RPMI8226 (cell line): ENCODE data around the gene SLC25A28.
A peak's percentile ranks its signal among the peaks of the same experiment; 100 is the strongest.
"Not testable (repeated sequence)": the region's sequence is repeated elsewhere in the genome, so short reads cannot be mapped to it uniquely, and the experiment has no call there.

Experiments
- DNase-seq: peaks from one replicate; pipeline ENCODE4 v3.0.0-alpha.2; 2015

Gene SLC25A28

GRCh38 chr10:99628923-99629624, 8.8 kb upstream of the SLC25A28 start:
- DNase-seq = no peak

DNA sequence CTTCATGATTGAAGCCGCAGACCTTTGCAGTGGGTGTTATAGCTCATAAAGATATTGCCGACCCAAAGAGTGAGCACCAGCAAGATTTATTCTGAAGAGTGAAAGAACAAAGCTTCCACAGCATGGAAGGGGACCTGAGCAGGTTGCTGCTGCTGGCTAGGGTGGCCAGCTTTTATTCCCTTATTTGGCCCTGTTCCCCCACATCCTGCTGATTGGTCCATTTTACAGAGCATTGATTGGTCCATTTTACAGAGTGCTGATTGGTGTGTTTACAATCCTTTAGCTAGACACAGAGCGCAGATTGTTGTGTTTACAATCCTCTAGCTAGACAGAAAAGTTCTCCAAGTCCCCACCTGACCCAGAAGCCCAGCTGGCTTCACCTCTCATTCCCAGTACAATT, 4.9 kb upstream of the SLC25A28 start:
- DNase-seq = not testable (repeated sequence)

DNA sequence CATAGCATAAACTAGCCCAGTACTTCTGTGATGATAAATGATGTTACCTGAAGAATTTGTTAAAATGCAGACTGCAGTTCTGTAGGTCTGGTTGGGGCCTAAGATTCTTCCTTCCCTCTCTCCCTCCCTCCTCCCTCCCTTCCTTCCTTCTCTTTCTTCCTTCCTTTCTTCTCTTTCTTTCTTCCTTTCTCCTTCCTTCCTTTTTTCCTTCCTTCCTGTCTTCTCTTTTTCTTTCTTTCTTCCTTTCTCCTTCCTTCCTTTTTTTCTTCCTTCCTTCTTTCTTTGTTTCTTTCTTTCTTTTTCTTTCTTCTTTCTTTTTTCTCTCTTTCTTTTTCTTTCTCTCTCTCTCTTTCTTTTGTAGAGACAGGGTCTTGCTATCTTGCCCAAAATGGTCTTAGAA, 3.7 kb upstream of the SLC25A28 start:
- no peak for DNase-seq

DNA sequence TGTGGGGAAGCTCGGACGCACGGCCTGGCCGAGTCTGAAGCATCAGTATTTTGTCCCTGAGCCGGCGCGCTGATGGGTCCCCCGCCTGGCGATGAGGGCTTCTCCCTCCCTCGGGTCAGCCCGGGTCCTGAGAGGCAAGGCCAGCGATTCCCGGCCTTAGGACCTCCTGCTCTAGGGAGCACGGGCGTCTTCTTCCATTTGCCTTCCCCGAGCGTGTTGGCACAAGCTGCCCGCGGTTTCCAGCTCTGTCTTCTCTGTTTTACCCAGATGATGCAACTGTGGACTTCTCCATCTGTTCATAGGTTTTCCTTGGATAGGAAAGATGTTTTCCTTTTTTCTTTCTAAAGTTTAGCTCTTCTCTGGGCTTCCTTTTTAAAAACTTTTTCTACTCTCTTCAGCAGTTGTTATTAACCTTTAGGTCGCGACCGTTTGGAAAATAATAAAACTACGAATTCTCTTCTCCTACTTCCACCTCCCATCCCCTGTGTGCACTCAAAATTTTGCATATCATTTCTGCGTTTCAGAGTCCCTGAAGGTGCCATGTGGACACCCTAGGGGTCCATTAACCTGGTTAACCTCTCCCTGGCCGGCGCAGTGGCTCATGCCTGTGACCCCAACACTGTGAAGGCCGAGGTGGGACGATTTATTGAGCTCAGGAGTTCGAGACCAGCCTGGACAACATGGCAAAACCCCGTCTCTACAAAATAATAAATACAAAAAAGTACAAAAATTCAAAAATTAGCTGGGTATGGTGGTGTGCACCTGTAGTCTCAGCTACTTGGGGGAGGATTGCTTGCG, 1.4 kb upstream of the SLC25A28 start:
- no peak for DNase-seq

DNA sequence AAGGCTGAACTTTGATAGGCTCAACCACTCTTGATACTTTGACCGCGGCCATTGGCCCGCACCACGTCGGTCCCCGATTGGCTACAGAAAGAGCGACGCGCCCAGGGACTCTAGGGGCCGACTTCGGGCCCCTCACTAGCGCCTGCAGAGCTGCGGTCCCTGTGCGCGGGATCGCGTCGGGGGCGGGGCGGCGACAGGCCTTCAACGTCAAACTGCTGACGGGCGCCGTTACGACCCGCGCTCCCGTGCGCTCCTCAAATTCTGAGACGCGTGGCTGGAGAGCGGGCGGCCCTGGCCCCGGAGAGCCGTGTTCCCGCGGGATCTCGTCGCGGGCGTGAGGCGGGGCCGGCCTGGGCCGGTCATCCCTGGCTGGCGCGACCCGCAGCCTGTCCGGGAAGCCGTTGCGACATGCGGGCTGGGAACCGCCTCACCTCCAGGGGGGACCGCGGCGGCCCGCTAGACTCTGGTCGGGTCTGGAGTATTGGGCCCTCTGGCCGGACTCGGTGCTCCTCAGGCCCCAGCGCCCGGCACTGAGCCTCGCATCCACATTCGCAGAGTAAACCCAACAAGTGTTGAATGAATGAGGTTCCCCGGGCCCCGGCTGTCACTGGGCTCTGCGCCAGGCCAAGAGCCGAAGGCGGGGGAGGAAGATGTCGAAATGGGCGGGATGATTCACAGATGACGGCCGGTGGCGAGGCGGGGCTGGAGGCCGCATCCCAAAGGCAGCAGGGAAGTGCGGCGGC, 643 bp upstream of the SLC25A28 start:
- DNase-seq = peak; percentile 84

GRCh38 chr10:99619090-99619800, 994 bp downstream of the SLC25A28 start:
- peak; percentile 28 for DNase-seq

DNA sequence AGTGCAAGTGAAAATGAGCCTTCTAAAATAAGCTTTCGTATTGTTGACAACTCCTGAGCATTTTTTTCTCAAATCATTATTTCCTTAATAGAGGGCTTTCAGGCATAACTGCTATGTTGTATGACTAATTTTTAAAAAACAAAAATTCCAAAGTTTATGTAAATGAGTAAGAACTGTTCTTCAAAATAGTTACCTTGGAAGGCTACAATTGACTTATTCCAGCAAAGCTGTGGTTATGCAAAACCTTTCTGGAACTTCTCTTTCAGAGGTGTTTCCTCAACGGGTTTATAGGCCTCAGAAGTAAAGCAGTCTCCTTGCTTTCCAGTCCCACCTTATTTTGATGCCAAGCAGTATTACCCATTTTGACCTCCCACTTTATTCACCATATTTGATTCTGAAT, 2.5 kb downstream of the SLC25A28 start:
- no peak for DNase-seq

GRCh38 chr10:99615426-99615825, 4.8 kb downstream of the SLC25A28 start:
- DNase-seq = no peak

DNA sequence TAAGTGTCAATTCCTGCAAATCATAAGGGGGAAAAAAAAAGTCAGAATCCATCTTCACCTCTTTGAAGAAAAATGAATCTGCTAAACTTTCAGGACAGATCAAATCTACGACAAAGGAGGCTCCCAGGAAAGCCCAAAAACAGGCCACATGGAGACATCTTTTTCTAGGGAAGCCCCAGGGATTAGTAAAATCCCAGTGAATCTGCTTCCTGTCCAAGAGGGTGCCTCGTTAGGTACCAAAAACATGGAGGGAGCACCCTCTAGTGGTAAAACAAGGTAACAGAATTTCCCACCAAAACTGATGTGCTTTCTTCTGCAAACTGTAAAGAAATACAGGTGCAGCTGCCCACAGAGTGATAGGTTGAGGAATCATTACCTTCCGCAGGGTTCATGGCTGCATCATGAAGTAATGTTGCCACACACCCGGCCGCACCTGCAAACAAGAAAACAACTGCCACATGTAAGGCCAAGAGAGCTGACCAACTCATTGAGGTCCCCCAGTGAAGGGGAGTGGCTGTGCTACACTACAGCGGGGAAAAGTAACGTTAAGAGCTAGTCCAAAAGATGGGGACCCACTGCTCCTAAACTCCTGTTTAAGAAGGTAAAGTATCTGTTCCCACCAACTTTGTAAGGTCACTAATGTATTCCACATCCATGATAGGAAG, 7.9 kb downstream of the SLC25A28 start:
- peak; percentile 46 for DNase-seq

GRCh38 chr10:99611326-99611725, 8.9 kb downstream of the SLC25A28 start:
- no peak for DNase-seq

DNA sequence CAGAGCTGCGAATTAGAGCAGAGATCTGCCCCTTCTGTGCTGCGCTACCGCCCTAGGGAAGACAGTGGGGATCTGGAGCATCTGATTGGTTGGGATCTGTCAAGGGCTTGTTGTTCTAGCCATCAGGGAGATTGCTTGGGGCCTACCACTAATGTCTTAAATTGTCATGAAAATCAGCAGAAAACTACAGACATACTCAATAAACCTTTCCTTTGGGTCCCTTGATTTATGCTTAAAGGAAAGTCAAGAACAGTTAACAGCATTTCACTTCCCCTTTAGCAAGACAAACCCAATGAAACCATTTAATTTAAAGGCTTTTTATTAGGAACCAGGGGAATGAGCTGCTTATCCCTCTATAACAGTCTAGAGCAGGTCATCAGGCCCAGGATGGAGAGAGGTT, 10.0 kb downstream of the SLC25A28 start:
- no peak for DNase-seq

- no peak for DNase-seq
Measured at GRCh38 chr10:99609186-99609585, 11.1 kb downstream of the SLC25A28 start.

DNA sequence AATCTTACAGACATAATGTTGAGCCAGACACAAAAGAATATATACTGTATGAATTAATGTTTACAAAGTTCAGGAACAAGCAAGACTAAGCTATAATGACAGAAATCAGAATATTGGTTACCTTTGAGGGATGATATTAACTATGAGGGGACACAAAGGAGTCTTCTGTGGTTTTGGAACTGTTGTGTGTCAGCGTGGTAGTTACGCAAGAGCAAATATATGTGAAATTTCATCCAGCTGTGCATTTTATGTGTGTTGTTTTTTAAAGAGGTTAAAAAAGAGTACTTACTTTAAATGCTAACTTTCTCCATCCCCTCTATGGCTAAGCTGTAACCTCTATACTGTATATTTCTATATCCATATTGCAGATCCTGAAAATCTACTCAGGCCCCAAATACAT, 14.9 kb downstream of the SLC25A28 start:
- no peak for DNase-seq

DNA sequence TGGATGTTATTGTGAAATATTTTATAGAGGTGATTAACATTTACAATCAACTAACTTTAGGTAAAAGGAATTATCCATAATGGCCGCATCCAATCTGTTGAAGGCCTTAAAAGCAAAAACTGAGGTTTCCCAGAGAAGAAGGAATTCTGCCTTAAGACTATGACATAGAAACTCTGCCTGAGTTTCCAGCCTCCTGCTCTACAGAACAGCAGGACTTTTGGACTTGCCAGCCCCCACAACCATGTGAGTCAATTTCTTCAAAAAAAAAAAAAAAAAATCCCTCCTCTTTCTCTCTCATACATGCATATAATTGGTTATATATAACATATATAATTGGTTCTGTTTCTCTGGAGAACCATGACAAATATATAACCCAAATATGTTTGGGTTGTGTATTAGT, 15.4 kb downstream of the SLC25A28 start:
- DNase-seq = no peak

DNA sequence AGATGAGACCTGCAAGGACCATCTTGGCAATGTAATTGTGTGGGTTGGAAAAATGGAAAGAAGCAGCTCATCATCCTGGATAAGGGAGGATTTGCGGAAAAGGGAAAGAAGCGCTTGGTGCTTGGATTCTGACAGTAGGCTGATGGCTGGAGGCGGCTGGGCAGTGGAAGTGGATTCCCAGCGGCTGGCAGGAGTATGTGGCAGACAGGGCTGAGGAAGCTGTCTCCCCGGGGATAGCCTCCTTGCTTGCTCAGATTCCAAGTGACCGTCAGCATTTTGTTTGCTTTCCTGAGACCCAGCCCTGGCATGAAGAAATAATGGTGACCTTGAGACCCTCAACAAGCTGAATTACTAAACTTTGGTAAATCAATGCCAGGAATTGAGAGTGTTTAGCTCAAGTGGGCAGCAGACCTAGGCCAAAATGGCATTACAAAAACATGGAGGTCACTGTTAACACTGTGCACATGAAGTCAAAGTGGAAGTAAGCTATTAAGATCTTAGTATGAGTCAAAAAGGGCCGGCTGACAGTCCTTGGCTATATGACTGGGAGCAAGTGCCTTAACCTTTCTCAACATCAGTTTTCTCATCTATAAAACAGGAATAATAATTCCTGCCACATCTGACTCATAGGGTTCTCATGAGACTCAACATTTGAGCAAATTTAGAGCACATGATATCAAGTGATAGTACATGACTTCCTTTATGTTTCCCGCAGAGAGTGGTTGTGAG, 21.3 kb downstream of the SLC25A28 start:
- no peak for DNase-seq

DNA sequence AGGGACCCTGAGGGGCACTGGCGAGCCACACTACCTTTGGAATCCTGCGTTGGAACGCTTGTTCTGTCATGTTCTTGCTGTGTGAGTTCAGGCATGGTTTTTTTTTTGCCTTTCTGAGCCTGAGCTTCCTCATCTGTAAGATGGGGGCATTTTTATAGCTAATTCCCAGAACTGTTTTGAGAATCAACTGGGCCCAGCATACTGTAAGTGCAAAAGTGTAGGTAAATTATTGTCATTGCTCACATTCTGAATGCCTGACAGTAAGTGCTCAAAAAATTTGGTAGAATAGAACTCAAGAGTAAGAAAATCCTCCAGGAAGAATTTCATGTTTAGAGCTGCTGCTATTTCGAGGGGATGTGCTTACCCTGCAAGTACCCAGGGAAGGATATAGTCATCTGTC, 22.2 kb downstream of the SLC25A28 start:
- no peak for DNase-seq

- DNase-seq = not testable (repeated sequence)
Measured at GRCh38 chr10:99596708-99597107, 23.5 kb downstream of the SLC25A28 start.

GRCh38 chr10:99595770-99596465, 24.3 kb downstream of the SLC25A28 start:
- DNase-seq = no peak

GRCh38 chr10:99595236-99595635, 25.0 kb downstream of the SLC25A28 start:
- DNase-seq = no peak

DNA sequence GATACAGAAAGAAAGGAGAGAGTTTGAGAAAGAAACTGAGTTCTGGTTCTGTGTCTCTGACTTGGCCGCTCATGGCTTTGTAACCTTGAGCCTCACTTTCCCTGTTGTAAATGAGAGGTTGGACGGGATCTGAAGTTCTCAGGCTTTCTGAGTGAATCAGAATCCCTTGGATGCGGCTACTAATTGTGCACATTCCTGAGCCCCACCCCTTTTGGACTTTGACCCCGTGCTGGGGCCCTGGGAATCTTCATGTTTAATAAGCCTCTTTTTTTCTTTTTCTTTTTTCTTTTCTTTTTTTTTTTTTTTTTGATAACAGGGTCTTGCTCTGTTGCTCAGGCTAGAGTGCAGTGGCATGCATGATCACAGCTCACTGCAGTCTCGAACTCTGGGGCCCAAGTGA, 26.9 kb downstream of the SLC25A28 start:
- no peak for DNase-seq

GRCh38 chr10:99590799-99591198, 29.4 kb downstream of the SLC25A28 start:
- no peak for DNase-seq
